GM13976 (cell line): ENCODE data around the gene FHAD1.

ENCODE experiments used
- DNase-seq: peaks from one replicate; pipeline ENCODE4 v3.0.0; 2012; ENCODE audit warnings: low spot score
- in situ Hi-C: fragments of 300-500 bp; cut with MboI; formaldehyde crosslinking; loops from one replicate; pipeline ENCODE4 v1.12.0; 2022; ENCODE audit warnings: low sequenced_read_pairs, mixed read lengths, inconsistent platforms; ENCODE audit not compliant: unreplicated experiment
- TF ChIP-seq, protein P1 (sequence below): IDR thresholded peaks from 2 replicates; pipeline ENCODE4 v1.5.1; 2012; ENCODE audit warnings: borderline replicate concordance, mild to moderate bottlenecking; ENCODE audit not compliant: insufficient read depth; ENCODE audit errors: extremely low read depth, missing control alignments, control extremely low read depth

The FHAD1 gene

DNA sequence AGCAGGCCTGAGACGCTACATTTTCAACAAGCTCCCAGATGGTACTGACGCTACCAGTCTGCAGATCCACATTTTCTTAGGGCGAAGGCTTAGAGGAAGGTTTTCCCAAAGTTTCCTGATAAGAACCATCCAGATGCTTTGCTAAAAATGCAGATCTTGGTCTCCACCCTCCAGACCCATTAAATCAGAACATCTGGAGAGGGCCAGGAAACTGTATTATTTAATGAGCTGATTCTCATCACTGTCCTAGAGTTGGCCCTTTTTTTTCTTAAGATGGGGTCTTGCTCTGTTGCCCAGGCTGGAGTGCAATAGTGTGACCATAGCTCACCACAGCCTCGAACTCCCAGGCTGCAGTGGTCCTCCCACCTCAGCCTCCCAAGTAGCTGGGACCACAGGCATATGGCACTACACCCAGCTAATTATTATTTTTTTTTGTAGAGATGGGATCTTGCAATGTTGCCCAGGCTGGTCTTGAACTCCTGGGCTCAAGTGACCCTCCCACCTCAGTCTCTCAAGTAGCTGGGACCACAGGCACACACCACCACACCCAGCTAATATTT lies 95.5 kb downstream of the FHAD1 start:
- DNase-seq: no peak
- in situ Hi-C loops: loop anchor here (25.0 kb wide), 1 partner anchor 395 kb away; the partner anchor contains the start of genes SLC25A34 and TMEM82
- TF ChIP-seq, protein P1, sequence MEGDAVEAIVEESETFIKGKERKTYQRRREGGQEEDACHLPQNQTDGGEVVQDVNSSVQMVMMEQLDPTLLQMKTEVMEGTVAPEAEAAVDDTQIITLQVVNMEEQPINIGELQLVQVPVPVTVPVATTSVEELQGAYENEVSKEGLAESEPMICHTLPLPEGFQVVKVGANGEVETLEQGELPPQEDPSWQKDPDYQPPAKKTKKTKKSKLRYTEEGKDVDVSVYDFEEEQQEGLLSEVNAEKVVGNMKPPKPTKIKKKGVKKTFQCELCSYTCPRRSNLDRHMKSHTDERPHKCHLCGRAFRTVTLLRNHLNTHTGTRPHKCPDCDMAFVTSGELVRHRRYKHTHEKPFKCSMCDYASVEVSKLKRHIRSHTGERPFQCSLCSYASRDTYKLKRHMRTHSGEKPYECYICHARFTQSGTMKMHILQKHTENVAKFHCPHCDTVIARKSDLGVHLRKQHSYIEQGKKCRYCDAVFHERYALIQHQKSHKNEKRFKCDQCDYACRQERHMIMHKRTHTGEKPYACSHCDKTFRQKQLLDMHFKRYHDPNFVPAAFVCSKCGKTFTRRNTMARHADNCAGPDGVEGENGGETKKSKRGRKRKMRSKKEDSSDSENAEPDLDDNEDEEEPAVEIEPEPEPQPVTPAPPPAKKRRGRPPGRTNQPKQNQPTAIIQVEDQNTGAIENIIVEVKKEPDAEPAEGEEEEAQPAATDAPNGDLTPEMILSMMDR: no peak

DNA sequence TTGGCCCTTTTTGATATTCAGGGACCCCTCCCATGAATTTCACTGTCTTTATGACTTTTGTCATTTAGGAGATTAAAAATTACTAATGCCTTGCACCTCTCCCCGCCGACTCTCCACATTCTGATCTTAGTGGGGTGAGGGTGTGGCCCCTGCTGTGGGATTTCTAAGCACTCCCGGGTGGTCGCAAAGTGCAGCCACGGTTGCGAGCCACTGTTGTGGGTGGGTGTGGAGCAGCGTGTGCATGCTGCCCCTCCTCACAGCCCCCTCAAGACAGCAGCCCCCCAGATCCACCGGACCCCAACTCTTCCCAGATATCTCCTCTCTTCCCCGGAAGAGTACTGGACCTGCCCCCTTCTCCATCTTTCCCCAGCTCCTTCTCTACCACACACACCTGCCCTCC lies 96.1 kb downstream of the FHAD1 start:
- TF ChIP-seq, protein P1: no peak
- in situ Hi-C loops: loop anchor here (25.0 kb wide), 1 partner anchor 394 kb away; the partner anchor contains the start of genes SLC25A34 and TMEM82
- DNase-seq: no peak

DNA sequence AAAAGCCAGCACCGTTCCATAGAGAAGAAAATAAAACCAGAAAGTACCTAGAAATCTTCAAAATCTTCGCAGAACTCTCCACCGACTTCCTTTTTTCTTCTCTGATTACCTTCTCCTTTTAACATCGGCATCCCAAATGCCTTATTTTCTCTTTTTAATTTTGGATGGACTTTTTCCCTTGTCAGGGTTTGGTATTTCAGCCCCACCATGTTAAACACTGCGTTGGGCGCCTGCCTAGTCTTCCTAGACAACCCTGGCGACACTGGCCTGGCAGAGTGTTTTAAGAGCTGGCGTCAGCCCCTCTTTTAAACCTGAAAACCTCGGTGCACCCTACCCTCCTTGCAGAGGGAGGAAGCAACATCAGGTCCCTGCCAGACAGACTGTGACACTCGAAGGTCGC lies 96.7 kb downstream of the FHAD1 start:
- TF ChIP-seq, protein P1: no peak
- no peak for DNase-seq
- in situ Hi-C loops: loop anchor here (25.0 kb wide), 1 partner anchor 394 kb away; the partner anchor contains the start of genes SLC25A34 and TMEM82

DNA sequence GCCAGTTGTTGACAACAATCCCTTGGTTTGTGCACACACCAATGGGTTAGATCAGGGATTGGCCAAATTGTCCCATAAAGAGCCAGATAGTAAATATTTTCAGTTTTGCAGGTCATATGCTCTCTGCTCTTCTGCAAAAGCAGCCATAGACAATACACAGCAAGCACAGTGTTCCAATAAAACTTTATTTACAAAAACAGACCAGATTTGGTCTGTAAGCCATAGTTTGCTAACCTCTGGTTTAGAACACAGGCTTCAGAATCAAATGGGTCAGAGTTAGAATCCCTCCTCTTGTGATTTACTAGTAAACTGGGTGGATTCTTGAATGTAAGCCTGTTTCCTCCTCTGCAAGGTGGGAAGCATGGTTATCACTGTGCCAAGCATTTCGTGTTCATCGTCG lies 97.4 kb downstream of the FHAD1 start:
- no peak for DNase-seq
- TF ChIP-seq, protein P1: no peak
- in situ Hi-C loops: loop anchor here (25.0 kb wide), 1 partner anchor 393 kb away; the partner anchor contains the start of genes SLC25A34 and TMEM82

DNA sequence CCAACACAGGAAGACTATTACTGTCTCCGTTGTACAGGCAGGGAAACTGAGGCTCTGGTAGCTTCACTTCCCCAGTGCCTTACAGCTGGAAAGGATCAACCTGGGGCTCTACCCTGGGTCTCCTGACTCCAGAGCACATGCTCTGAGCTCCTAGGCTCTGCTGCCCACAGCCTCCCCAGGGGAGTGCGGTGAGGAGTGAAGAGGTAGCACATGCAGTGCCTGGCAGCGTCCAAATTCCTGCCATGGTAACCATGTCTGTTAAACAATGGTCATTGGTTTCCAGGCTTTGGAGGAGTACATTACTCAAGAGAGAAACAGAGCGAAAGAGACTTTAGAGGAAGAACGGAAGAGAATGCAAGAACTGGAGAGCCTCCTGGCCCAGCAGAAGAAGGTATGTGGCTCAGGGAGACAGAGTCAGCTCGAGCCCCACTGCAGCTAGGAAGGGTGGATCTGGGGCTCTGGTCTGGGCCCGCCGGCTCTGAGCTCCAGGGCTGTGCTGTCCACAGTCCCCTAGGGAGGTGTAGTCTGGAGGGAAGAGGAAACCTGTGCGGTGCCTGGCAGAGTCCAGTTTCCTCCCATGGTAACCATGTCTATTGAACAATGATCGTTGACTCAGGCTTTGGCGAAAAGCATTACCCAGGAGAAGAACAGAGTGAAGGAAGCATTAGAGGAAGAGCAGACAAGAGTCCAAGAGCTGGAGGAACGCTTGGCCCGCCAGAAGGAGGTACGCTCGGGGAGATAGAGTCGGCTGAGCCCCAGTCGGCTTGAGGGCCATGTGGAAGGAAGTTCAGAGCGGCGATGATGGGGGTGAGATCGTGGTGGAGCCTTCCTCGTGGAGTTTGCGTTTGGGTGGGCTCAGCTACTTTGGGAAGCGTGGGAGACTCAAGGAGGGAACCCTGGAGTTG lies 98.0 kb downstream of the FHAD1 start:
- in situ Hi-C loops: loop anchor here (25.0 kb wide), 1 partner anchor 392 kb away; the partner anchor contains the start of genes SLC25A34 and TMEM82
- DNase-seq: no peak
- TF ChIP-seq, protein P1: no peak

DNA sequence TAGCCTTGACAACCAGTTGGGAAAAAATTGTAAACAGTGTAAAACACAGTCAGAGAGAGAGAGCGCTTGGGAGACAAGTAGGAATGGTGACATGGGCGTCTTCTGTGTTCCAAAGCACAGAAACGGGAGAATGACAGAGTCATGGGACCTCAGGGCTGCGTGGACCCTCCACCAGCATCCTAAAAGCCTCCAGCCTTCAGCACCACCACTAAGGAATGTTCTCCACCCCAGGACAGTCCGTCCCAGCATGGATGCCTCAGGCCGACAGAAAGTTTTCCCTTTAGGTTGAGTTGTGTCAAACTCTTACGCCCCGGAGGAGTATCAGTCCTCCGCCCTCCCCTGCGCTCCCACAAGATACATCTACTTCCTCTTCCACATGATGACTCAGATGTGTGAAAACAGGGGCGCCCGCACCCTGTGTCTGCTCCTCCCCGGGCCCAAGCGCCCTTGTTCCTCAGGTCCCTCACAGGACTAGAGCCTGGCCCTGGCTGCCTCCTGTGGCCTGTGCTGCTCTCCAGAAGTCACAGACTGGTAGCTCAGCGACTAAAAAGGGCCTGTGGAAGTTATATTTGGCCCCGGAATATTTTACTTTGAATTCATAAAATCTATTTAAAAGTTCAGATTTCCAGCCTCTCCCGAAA lies 98.8 kb downstream of the FHAD1 start:
- TF ChIP-seq, protein P1: no peak
- DNase-seq: peak; percentile 77
- in situ Hi-C loops: loop anchor here (25.0 kb wide), 1 partner anchor 391 kb away; the partner anchor contains the start of genes SLC25A34 and TMEM82
